Measurements from ENCODE around the gene MGST3.
"Not testable (repeated sequence)": the region's sequence is repeated elsewhere in the genome, so short reads cannot be mapped to it uniquely, and the experiment has no call there.

The MGST3 gene

GRCh38 chr1:165701922-165702321, 70.9 kb downstream of the MGST3 start:
- not testable (repeated sequence) for DNase-seq

- no peak for DNase-seq
Observed at GRCh38 chr1:165703648-165704047, 72.6 kb downstream of the MGST3 start.

All from NCI-H526 treated with DMSO at 0.1 percent for 48 hours (cell line).